Esophagus mucosa (tissue), 1 donor: ENCODE results near the gene TMEM184A. TPM values are rescaled to one million over a fixed set of nuclear protein-coding genes. Genes with fewer than 3 reads are reported as not detected.

ENCODE experiments used
- ATAC-seq: fragments of 200-7000 bp; cut with Tn5 transposase; one replicate; pipeline ENCODE4 v1.9.1; 2020
- total RNA-seq: library from RNA; stranded (reverse); gene quantifications from one replicate; pipeline ENCODE4 v1.2.4, GENCODE V29; 2023
- donor health status: DM: yes; HTN: yes; CAD: no.

TMEM184A gene
- total RNA-seq, 1 donor from 2014 or later, result 86.6 TPM

GRCh38 chr7:1567049-1567771, 11.2 kb upstream of the TMEM184A start:
- peak; percentile 77 for ATAC-seq

- ATAC-seq, result peak; percentile 2
Observed at GRCh38 chr7:1566687-1567048, 10.7 kb upstream of the TMEM184A start.

GRCh38 chr7:1564603-1565022, 8.6 kb upstream of the TMEM184A start:
- ATAC-seq, result peak; percentile 7

DNA sequence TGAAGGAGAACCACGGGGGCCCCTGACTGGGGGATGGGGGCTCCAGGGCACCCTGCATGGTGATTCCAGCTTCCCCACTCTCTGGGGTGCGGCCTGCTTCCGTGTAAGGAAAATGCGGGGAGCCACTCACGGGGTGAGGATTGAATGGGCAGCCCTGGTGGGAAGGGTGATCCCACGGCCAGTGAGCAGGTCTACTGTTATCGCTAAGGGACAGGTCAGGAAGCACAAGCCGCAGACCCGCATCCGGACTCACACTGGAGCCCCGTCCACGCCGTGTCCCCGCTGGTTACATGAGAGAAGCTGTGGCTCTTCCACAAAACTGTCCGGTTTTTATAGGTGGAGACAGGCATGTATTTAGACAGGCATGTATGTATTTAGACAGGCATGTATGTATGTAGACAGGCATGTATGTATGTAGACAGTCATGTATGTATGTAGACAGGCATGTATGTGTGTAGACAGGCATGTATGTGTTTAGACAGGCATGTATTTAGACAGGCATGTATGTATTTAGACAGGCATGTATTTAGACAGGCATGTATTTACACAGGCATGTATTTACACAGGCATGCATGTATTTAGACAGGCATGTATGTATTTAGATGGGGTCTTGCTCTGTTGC, 8.1 kb upstream of the TMEM184A start:
- ATAC-seq, result no peak

DNA sequence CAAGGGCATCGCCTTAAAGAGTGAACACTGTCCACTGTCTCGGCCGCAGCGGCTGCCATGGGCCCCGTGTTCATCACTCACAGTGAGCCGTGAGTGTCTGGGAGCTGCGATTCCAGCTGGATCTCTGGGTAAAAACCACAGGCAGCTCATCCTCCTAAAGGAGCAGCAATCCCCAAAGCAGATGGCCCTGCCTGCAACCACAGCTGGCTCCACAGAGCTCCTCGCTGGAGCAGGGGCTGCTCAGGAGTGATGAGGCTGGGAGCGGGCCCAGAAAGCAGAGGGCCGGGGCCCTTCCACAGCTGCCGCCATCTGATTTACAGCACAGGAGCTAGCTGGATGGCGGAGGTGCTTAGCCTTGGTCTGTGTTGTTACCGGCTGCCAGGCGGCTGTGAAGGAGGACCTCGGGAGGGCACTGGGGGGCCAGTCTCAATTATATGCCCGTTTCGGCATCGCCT, 6.6 kb upstream of the TMEM184A start:
- ATAC-seq, result no peak

DNA sequence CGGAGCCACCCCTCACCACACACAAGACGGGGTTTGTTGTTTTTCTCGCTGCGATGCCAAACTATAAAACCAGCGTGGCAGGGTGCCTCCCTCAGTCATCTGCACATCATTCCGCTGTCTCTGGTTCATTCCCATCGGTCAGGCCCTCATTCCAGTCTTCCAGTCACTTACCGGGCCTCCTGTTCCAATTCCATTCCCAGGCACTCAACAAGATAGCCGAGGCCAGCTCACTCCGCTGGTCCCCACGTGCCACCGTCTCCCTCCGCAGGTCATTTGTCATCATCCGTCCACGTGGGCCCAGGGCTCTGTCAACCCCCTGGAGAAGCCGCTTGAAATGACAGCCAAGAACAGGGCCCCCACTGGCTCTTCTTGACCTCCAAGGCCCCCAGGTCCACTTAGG, 6.1 kb upstream of the TMEM184A start:
- ATAC-seq, result no peak

- ATAC-seq, result no peak
Observed at GRCh38 chr7:1561036-1561940, 5.3 kb upstream of the TMEM184A start.

GRCh38 chr7:1560620-1561031, 4.6 kb upstream of the TMEM184A start:
- peak; percentile 30 for ATAC-seq

DNA sequence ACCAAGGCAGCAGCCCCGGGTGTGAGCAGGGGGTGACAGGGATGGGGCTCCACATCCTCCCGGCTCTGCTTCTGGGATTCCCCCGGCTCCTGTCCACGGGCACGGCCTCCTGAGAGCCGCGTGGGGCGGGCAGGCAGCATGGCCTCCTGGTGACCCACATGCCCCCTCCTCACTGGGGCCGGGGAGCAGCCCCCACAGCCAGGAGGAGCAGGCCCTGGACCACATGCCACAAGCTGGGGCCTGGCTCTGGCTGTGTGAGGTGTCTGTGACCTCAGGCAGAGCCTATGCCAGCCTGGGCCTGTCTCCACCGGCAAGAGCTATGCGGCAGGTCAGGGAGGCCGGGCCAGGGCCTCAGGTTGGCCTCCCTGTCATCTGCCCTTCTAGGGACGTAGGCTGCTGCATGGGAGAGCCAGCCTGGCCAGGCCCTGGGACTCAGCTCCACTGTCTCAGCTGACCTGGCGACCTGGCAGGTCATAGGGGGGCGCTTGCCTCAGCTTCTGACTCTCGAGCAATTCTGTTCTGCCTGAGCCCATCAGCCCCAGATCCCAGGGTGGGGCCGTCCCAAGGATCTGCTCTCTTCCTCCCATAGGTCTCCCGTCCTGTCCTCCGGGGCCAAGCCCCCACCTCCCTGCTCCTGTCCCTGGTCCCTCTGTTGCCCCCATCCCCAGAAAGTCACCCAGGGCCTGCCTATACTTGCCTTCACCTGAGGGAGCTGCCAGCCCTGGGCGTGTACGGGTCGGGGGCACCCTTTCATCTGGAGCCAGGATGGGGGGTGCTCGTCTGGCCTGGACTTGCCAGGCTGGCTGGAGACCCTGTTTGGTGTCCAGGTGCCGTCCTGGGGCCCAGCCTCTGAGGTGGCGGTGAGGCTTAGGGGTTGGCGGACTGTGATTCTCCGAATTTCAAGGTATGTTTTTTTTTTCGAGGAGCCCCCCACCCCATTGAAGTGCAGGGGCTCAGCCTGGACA, 3.9 kb upstream of the TMEM184A start:
- ATAC-seq, result peak; percentile 53

- peak; percentile 70 for ATAC-seq
Observed at GRCh38 chr7:1558841-1559625, 3.0 kb upstream of the TMEM184A start.

DNA sequence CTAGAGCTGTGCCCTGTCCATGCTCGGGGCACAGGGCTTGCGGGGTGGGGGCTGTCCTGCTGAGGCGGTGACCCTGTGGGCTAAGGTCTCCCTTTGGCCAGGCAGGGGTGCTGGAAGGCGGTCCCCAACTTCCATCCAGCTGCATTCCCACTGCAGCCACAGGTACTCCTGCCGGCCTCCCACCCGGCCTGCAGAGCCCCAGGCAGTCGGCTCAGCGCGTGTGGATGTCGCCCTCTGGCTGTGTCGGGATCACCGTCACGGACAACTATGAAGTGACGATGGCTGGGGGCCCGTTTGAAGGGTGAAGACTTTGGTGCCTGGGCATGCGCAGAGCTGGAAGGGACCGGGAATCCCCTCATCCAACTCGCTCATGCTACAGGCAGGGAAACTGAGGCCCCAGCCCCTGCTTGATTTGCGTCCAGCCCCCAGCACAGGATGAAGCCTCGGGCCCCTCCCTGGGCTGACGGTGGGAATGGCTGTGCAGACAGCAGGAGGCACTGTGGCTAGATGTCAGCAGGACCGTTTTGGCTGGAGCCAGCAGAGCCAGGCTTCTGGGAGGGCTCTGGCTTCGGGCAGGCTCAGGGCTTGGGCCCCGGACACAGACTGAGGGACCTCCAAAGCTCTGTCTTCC, 2.3 kb upstream of the TMEM184A start:
- ATAC-seq, result no peak

DNA sequence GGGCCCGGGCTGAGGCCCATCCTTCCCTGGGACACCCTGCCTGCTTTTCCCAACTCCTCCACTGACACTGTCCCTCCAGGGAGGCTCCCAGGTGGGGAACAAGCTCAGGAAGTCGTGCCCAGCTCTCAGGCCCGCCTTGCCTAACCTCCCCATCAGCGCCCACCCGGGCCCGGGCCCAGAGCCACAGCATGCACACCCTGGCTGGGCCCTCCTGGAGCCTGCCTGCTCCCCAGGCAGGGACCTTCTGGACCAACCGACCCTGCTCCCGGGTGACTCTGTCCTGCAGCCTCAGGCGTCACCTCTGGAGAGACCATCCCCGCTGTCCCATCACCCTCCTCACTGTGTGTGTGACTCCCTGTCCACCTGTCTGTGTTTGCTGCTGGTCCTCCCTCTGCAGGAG, 1.8 kb upstream of the TMEM184A start:
- no peak for ATAC-seq

GRCh38 chr7:1557006-1557405, 1.0 kb upstream of the TMEM184A start:
- ATAC-seq, result no peak

GRCh38 chr7:1555046-1555812, 776 bp downstream of the TMEM184A start:
- peak; percentile 48 for ATAC-seq

DNA sequence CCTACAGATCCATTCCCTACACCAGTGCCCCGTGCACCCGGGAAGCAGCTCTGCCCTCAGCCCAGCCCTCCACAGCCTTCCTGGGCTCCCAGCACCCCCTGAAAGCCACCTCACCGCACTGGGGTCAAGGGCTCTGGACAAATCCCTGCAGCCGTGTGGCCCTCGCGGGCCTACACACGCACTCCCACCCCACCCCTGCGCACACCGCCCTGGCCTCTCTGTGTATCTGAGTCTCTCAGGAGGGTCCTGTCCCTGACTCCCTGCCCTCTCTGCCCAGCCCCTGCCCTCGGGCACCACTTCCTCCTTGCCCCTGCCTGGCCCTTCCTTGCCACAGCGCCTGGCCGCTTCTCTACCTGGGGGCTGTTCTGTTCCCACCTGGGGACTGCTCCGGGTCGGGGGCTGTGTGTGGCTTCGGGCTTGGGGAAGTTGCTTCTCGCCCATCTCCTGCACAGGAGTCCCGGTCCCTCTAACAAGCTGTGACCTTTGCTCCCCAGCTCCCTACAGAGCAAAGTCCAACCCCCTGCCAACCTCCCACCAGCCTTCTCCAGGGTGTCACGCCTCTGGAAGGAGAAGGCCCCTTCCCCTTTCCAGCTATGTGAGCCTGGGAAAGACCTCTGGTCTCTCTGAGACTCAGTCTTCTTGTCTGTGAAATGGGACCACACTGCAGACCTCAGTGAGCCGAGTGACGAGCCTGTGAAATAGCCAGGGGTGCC, 1.5 kb downstream of the TMEM184A start:
- ATAC-seq, result no peak

GRCh38 chr7:1553512-1554210, 2.3 kb downstream of the TMEM184A start:
- ATAC-seq, result no peak

- ATAC-seq, result no peak
Observed at GRCh38 chr7:1552200-1552599, 3.8 kb downstream of the TMEM184A start.

DNA sequence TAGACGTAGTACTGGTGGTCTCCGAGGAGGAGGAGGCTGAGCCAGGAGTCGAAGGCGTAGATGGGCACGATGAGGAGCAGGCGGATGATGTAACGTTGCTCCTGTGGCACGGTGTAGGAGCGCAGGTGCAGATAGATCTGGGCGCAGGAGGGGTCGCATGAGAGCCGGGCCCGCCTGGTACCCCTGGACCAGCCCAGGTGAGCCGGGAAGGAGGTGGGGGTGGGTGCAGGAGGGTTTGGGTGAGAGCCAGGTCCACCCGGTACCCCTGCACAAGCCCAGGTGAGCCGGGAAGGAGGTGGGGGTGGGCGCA, 5.2 kb downstream of the TMEM184A start:
- ATAC-seq, result no peak
